WERI-Rb-1 (cell line): Measurements from ENCODE around the gene DAAM1.
A peak's percentile ranks its signal among the peaks of the same experiment; 100 is the strongest.

Experiments used
- DNase-seq: peaks from one replicate; pipeline ENCODE4 v3.0.0-alpha.2; 2020
- H3K27ac ChIP-seq: fragments of 250-450 bp; sonication (Bioruptor Pico); 2 replicates; pipeline ENCODE4 v1.5.1; 2020; ENCODE audit warnings: mild to moderate bottlenecking, moderate library complexity
- H3K27me3 ChIP-seq: fragments of 250-450 bp; sonication (Bioruptor Pico); 2 replicates; pipeline ENCODE4 v1.5.1; 2021; ENCODE audit warnings: mild to moderate bottlenecking, low read depth, moderate library complexity; ENCODE audit not compliant: insufficient read depth, severe bottlenecking
- H3K36me3 ChIP-seq: fragments of 250-450 bp; sonication (Bioruptor Pico); 2 replicates; pipeline ENCODE4 v1.5.1; 2020; ENCODE audit warnings: mild to moderate bottlenecking, moderate library complexity
- H3K4me3 ChIP-seq: 2 replicates; pipeline ENCODE4 v1.5.1; 2011; ENCODE audit warnings: low read depth, mild to moderate bottlenecking, control low read depth, low read length
- H3K9me3 ChIP-seq: fragments of 250-450 bp; sonication (Bioruptor Pico); 2 replicates; pipeline ENCODE4 v1.5.1; 2021; ENCODE audit warnings: mild to moderate bottlenecking, moderate library complexity; ENCODE audit not compliant: severe bottlenecking
- TF ChIP-seq, protein P1 (sequence below): IDR thresholded peaks from 2 replicates; pipeline ENCODE4 v1.5.1; 2011; ENCODE audit warnings: low read depth, mild to moderate bottlenecking, control low read depth, inconsistent platforms, low read length

DAAM1 gene

DNA sequence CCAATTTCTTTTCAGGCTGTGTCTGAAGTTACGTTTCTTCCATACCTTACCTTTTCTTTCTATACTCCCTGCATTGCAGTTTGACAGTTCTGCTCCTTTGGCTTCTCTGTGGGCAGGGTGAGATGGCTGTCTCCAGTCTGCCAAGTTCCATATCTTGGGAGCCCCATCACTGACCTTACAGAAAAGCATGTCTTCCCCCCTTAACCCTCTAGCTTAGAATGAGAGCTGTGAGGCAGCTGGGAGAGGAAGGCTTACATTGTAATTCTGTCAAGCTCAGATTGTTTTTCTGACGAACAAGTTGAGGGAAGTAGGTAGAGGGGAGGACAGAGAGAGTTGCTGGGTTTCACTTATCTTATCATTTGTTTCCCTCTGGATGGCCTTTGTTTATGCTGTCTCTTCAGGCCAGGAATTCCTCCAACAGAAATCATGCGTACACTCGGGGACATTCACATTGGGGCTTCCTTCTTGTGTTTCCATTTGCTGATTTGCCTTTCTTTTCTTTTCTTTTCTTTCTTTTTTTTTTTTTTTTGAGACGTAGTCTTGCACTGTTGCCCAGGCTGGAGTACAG lies 9.3 kb downstream of the DAAM1 start:
- Histone ChIP-seq H3K27ac (peak overlapping the region; percentile 31), H3K27me3 (no peaks in the 10 kb centered on the region), H3K9me3 (no peaks in the 10 kb centered on the region), H3K4me3 (no peak overlapping the region), H3K36me3 (peaks cover 3% of the 10 kb centered on the region; the same call in 1 of the 2 replicates)
- no peak for DNase-seq
- TF ChIP-seq, protein P1, sequence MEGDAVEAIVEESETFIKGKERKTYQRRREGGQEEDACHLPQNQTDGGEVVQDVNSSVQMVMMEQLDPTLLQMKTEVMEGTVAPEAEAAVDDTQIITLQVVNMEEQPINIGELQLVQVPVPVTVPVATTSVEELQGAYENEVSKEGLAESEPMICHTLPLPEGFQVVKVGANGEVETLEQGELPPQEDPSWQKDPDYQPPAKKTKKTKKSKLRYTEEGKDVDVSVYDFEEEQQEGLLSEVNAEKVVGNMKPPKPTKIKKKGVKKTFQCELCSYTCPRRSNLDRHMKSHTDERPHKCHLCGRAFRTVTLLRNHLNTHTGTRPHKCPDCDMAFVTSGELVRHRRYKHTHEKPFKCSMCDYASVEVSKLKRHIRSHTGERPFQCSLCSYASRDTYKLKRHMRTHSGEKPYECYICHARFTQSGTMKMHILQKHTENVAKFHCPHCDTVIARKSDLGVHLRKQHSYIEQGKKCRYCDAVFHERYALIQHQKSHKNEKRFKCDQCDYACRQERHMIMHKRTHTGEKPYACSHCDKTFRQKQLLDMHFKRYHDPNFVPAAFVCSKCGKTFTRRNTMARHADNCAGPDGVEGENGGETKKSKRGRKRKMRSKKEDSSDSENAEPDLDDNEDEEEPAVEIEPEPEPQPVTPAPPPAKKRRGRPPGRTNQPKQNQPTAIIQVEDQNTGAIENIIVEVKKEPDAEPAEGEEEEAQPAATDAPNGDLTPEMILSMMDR: no peak

DNA sequence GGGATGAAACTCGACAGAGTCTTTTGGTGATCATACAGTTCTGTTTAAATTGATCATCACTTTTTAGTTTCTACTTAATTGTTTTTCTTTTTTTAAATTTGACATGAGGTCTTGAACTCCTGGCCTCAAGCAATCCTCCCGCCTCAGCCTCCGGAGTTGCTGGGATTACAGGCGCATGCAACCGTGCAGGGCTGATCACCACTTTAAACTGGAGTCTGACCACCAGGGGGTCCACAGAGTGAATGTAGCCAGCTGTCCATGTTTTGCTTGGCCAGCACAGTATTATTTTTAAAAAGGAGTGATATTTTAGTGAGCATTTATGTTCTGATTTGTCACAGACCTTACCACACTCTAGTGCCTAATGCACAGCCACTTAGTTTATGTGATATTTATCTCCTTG lies 10.7 kb downstream of the DAAM1 start:
- no peak overlapping the region for H3K27ac ChIP-seq
- TF ChIP-seq, protein P1: peak; percentile 20; the same call in 1 of the 2 replicates
- peaks cover 3% of the 10 kb centered on the region; the same call in 1 of the 2 replicates for H3K36me3 ChIP-seq
- H3K4me3 ChIP-seq: no peak overlapping the region
- H3K27me3 ChIP-seq: no peaks in the 10 kb centered on the region
- peak; percentile 49 for DNase-seq
- H3K9me3 ChIP-seq: no peaks in the 10 kb centered on the region

DNA sequence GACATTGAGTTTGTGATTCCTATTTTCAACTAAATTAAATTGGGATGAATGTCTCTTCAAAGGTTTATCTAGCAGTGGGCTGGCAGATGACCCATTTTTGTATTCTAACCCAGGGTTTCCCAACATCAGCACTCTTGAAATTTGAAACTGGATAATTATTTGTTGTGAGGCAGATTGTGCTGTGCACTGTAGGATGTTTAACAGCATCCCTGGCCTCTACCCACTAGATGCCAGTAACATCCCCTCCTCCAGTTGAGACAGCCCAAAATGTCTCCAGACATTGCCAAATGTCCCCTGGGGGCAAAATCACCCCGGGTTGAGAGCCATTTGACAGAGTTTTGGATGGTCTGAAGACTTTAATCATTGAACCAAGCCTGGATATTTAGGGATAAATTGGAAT lies 11.1 kb downstream of the DAAM1 start:
- Histone ChIP-seq H3K9me3 (no peaks in the 10 kb centered on the region), H3K4me3 (no peak overlapping the region), H3K36me3 (peaks cover 3% of the 10 kb centered on the region; the same call in 1 of the 2 replicates), H3K27ac (no peak overlapping the region), H3K27me3 (no peaks in the 10 kb centered on the region)
- TF ChIP-seq, protein P1: no peak
- DNase-seq: no peak

DNA sequence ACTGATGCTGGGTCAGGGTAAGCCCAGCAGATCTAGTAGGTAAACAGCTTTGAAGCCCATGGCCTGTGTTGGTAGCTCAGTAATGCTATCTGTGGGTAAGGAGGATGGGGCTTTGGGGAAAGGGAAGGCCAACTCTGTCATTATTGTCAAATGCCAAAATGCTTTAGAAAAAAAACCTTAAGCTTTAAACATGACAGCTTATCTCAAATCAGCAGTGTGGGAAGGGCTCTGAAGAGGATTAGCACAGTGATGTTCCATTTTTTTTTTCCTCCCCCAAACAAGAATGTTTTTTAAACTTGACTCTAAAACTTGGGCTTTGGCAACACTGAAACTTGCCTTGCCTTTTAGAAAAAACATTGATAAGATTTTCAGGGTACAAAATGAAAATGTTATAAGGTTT lies 11.7 kb downstream of the DAAM1 start:
- Histone ChIP-seq H3K9me3 (no peaks in the 10 kb centered on the region), H3K36me3 (peaks cover 3% of the 10 kb centered on the region; the same call in 1 of the 2 replicates), H3K4me3 (no peak overlapping the region), H3K27ac (no peak overlapping the region), H3K27me3 (no peaks in the 10 kb centered on the region)
- no peak for DNase-seq
- TF ChIP-seq, protein P1: no peak

DNA sequence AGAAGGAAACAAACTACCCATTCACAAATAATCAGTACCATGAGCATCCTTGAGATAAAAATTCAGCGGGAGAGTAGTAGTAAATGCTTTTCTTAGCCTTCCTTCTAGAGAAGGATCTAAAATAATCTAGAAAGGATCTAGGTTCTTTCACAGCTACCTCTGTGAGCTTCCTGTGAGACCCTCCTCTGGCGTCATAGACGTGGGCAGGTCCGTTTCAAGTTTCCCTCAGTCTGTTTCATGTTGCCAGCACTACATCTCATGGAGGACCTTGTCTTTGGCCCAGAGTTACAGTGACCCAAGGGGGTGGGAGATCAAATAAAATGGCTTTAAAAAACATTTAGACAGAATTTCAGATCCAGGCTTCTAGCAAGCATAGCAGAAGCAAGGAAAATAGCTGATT lies 13.6 kb downstream of the DAAM1 start:
- Histone ChIP-seq H3K27me3 (no peaks in the 10 kb centered on the region), H3K27ac (no peak overlapping the region), H3K36me3 (no peaks in the 10 kb centered on the region), H3K9me3 (no peaks in the 10 kb centered on the region), H3K4me3 (no peak overlapping the region)
- TF ChIP-seq, protein P1: no peak
- no peak for DNase-seq

DNA sequence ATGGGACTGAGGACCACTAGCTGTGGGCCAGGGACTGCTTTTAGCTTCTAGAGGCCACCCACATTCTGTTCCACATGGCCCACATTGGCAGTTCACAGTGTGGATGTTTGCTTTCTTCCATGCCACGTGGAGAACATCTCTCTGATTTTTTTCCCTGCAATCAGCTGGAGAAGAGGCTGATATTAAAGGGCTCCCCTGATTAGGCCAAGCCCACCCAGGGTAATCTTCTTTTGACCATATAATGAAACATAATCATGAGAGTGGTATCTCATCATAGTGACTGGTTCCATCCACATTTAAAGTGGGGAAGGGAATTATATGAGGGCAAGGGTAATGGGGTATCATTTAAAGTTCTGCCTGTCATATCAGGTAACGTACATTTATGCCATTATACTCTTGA lies 15.8 kb downstream of the DAAM1 start:
- Histone ChIP-seq H3K27me3 (no peaks in the 10 kb centered on the region), H3K36me3 (peaks cover 4% of the 10 kb centered on the region; the same call in 1 of the 2 replicates), H3K4me3 (no peak overlapping the region), H3K27ac (no peak overlapping the region), H3K9me3 (no peaks in the 10 kb centered on the region)
- no peak for DNase-seq
- TF ChIP-seq, protein P1: no peak
